ENCODE measurements around the gene NAP1L1. TPM values are rescaled to one million over a fixed set of nuclear protein-coding genes. Genes with fewer than 3 reads are reported as not detected.

The NAP1L1 gene
- total and polyA plus RNA-seq, 2 experiments from 2014 or later, result 658 to 996 TPM

GRCh38 chr12:76080017-76080728, 4.3 kb downstream of the NAP1L1 start:
- peak overlapping the region; percentile 86 for H3K27ac Mint-ChIP-seq
- peak overlapping the region; percentile 49; the same call in 2 of the 3 replicates for H3K4me3 Mint-ChIP-seq
- Histone ChIP-seq H3K4me1 (ENCODE audit: insufficient read depth) (peaks cover 54% of the 10 kb centered on the region), H4K20me1 (replicated peaks; ENCODE audit: insufficient read depth) (peaks cover 71% of the 10 kb centered on the region), H3K9me2 (ENCODE audit: insufficient read depth) (no peaks in the 10 kb centered on the region), H3K36me3 (ENCODE audit: insufficient read depth) (no peaks in the 10 kb centered on the region), H3F3A (replicated peaks; ENCODE audit: low read depth) (peaks cover 2% of the 10 kb centered on the region; the same call in 1 of the 2 replicates), H3K27ac (ENCODE audit: low read depth) (no peak overlapping the region), H3K27me3 (ENCODE audit: insufficient read depth) (no peaks in the 10 kb centered on the region), H3K4me2 (peak overlapping the region; percentile 53), H3K79me2 (replicated peaks; ENCODE audit: insufficient read depth) (peaks cover 92% of the 10 kb centered on the region), H3K4me3 (0 out of 2 replicates have a peak overlapping the region, but pooled peaks have one; percentile 5), H2AFZ (no peak overlapping the region)
- peaks cover 39% of the 10 kb centered on the region for H3K36me3 Mint-ChIP-seq (ENCODE audit: low read depth)
- peaks cover 55% of the 10 kb centered on the region for H3K4me1 Mint-ChIP-seq
- DNase-seq (ENCODE audit: low spot score) (no peak), ATAC-seq (no peak)
- peaks cover 10% of the 10 kb centered on the region for H3K27me3 Mint-ChIP-seq (ENCODE audit: insufficient read depth, low read depth, poor library complexity)
- no peaks in the 10 kb centered on the region; the same call in 2 of the 3 replicates for H3K9me3 Mint-ChIP-seq
- no peak for TF ChIP-seq ZNF462 (CRISPR knock-in tag; IDR thresholded peaks at IDR 0.05)
- no peak for TF ChIP-seq REST (IDR thresholded peaks at IDR 0.05; ENCODE audit: unreplicated experiment)
- no peak for TF ChIP-seq JUNB (IDR thresholded peaks at IDR 0.05; ENCODE audit: unreplicated experiment)
- no peak for TF ChIP-seq CTCF (conservative IDR thresholded peaks at IDR 0.05; ENCODE audit: low read depth in 2 of 2)
- TF ChIP-seq EZH2 (IDR thresholded peaks at IDR 0.05; ENCODE audit: low read depth, unreplicated experiment), result no peak
- TF ChIP-seq ZNF331 (CRISPR knock-in tag; IDR thresholded peaks at IDR 0.05; ENCODE audit: low read depth), result no peak
- no peak for TF ChIP-seq POLR2AphosphoS5 (IDR thresholded peaks at IDR 0.05; ENCODE audit: low read depth)
- TF ChIP-seq CREB1 (CRISPR knock-in tag; IDR thresholded peaks at IDR 0.05; ENCODE audit: low read depth), result no peak
- TF ChIP-seq EZH2phosphoT487 (IDR thresholded peaks at IDR 0.05; ENCODE audit: unreplicated experiment), result no peak
- TF ChIP-seq ETS1 (IDR thresholded peaks at IDR 0.05), result no peak
- no peak for TF ChIP-seq STAT1 (IDR thresholded peaks at IDR 0.05; ENCODE audit: unreplicated experiment)
